H1 (cell line): ENCODE data around the gene MCC. TPM values are rescaled to one million over a fixed set of nuclear protein-coding genes. Genes with fewer than 3 reads are reported as not detected.

ENCODE experiments used
- CEBPB ChIP-seq: IDR thresholded peaks from 2 replicates; pipeline ENCODE4 v1.6.1; 2012; ENCODE audit warnings: low read depth, low read length
- EGR1 ChIP-seq: IDR thresholded peaks from 2 replicates; pipeline ENCODE4 v1.6.1; 2011; ENCODE audit warnings: low read depth, low read length, borderline replicate concordance
- SIRT6 ChIP-seq: IDR thresholded peaks from one replicate; pipeline ENCODE4 v1.7.1; 2012; ENCODE audit warnings: low read length, inconsistent platforms
- SRF ChIP-seq: IDR thresholded peaks from 2 replicates; pipeline ENCODE4 v1.6.1; 2011; ENCODE audit warnings: mild to moderate bottlenecking, low read depth, low read length, moderate library complexity
- USF2 ChIP-seq: IDR thresholded peaks from 2 replicates; pipeline ENCODE4 v1.6.1; 2011; ENCODE audit warnings: low read length, improper control_type of control experiment
- polyA plus RNA-seq, 7 experiments: library from polyadenylated mRNA; depleted of rRNA in 3 of 7; stranded (reverse) in 5 of 7; unstranded in 2 of 7; fragments of >200 nt in 5 of 7; fragments of 200-250 nt in 2 of 7; gene quantifications; 1 replicate in 5 of 7; 2 replicates in 1 of 7; 4 replicates in 1 of 7; pipeline versions ENCODE4 v1.2.1 to v1.2.3, GENCODE V29; 2011 to 2013; ENCODE audit warnings: missing spikeins in 2 of 7, mixed read lengths in 2 of 7
- total RNA-seq: library from RNA; stranded (reverse); fragmentation: NEBNext Ultra II Directional; extraction: Animal tissue kit (Norgen Biotek cat#: 25700); gene quantifications from 2 replicates; pipeline ENCODE4 v1.2.1, GENCODE V29; 2021

The MCC gene
- total and polyA plus RNA-seq, 2 of the 8 experiments (the other 6 are each of a cell fraction or from before 2014, with no cell fraction given): 2.6 to 18.3 TPM

- no peak for TF ChIP-seq USF2
- no peak for TF ChIP-seq CEBPB
- no peak for TF ChIP-seq SIRT6
- no peak for TF ChIP-seq EGR1
- no peak for TF ChIP-seq SRF
These were observed 369.5 kb downstream of the MCC start (continued) for GRCh38 chr5:113118765-113119164.
